SK-N-SH (cell line): ENCODE data around the gene TFAP2B. TPM values are rescaled to one million over a fixed set of nuclear protein-coding genes. Genes with fewer than 3 reads are reported as not detected.

Source experiments
- CTCF ChIA-PET: fragments of 300-600, 350-600 bp; formaldehyde crosslinking; extraction: SDS; loops from one replicate; lab custom pipeline; 2021; lab: Yijun Ruan, JAX
- POLR2A ChIA-PET: fragments of 350-600 bp; sonication (Branson Sonifier 250); formaldehyde crosslinking; extraction: SDS; loops from one replicate; lab custom pipeline; 2020; ENCODE audit warnings: antibody characterized with exemption, inconsistent platforms; lab: Yijun Ruan, JAX
- DNase-seq: peaks from one replicate; pipeline ENCODE4 v3.0.0; 2012
- H2AFZ ChIP-seq: fragments of 200-600 bp; sonication (generic); 2 replicates; pipeline ENCODE4 v1.8.1; 2016; ENCODE audit warnings: antibody characterized with exemption, mild to moderate bottlenecking, low read depth
- H3F3A ChIP-seq: fragments of 200-600 bp; sonication (generic); replicated peaks from 2 replicates; pipeline ENCODE3; 2016; ENCODE audit warnings: antibody characterized with exemption, mild to moderate bottlenecking; ENCODE audit not compliant: insufficient read depth
- H3K27ac ChIP-seq, 2 experiments: fragments of 200-500 bp in 1 of 2; fragments of 200-600 bp in 1 of 2; sonication (Bioruptor generic) in 1 of 2; sonication (generic), shearing (Covaris generic) in 1 of 2; 2 replicates each; pipeline versions ENCODE4 v1.5.1 to v1.6.1; 2014 to 2016; ENCODE audit warnings: low read depth in 2 of 2, inconsistent platforms in 1 of 2, low read length in 1 of 2, mild to moderate bottlenecking in 1 of 2, mixed read lengths in 1 of 2
- H3K27me3 ChIP-seq: fragments of 200-600 bp; sonication (generic), shearing (Covaris generic); 2 replicates; pipeline ENCODE4 v1.6.1; 2016; ENCODE audit warnings: mixed run types; ENCODE audit not compliant: insufficient read depth
- H3K36me3 ChIP-seq, 2 experiments: fragments of 200-500 bp in 1 of 2; fragments of 200-600 bp in 1 of 2; sonication (Bioruptor generic) in 1 of 2; sonication (generic) in 1 of 2; replicated peaks in 1 of 2; 2 replicates each; pipeline versions ENCODE3 to v1.5.1; 2014 to 2016; ENCODE audit warnings: low read length in 1 of 2, mild to moderate bottlenecking in 1 of 2; ENCODE audit not compliant: insufficient read depth in 2 of 2, control insufficient read depth in 1 of 2
- H3K4me1 ChIP-seq, 2 experiments: fragments of 200-500 bp in 1 of 2; fragments of 200-600 bp in 1 of 2; sonication (Bioruptor generic) in 1 of 2; sonication (generic), shearing (Covaris generic) in 1 of 2; 2 replicates each; pipeline versions ENCODE4 v1.5.1 to v1.6.1; 2014 to 2016; ENCODE audit warnings: low read depth in 1 of 2, low read length in 1 of 2, mixed run types in 1 of 2; ENCODE audit not compliant: insufficient read depth in 2 of 2, control insufficient read depth in 1 of 2
- H3K4me2 ChIP-seq: fragments of 200-600 bp; sonication (generic), shearing (Covaris generic); 2 replicates; pipeline ENCODE4 v1.6.1; 2017; ENCODE audit warnings: mixed run types
- H3K4me3 ChIP-seq, 2 experiments: fragments of 200-500 bp in 1 of 2; fragments of 200-600 bp in 1 of 2; sonication (Bioruptor generic) in 1 of 2; sonication (generic), shearing (Covaris generic) in 1 of 2; 2 replicates each; pipeline versions ENCODE4 v1.5.1 to v1.8.1; 2014 to 2016; ENCODE audit warnings: low read depth in 2 of 2, inconsistent platforms in 1 of 2, low read length in 1 of 2, mild to moderate bottlenecking in 1 of 2, mixed read lengths in 1 of 2, moderate library complexity in 1 of 2
- H3K79me2 ChIP-seq: fragments of 200-600 bp; sonication (generic); 2 replicates; pipeline ENCODE4 v1.8.1; 2017; ENCODE audit warnings: mild to moderate bottlenecking; ENCODE audit not compliant: insufficient read depth
- H3K9ac ChIP-seq: fragments of 200-600 bp; sonication (generic); 2 replicates; pipeline ENCODE4 v1.6.1; 2017; ENCODE audit warnings: mixed run types
- H3K9me2 ChIP-seq: fragments of 200-600 bp; sonication (generic); 2 replicates; pipeline ENCODE4 v1.6.1; 2017; ENCODE audit warnings: mixed run types
- H3K9me3 ChIP-seq: fragments of 200-600 bp; sonication (generic); 2 replicates; pipeline ENCODE4 v1.6.1; 2017; ENCODE audit warnings: mixed run types, mild to moderate bottlenecking, moderate library complexity
- H4K20me1 ChIP-seq: fragments of 200-600 bp; sonication (generic); 2 replicates; pipeline ENCODE4 v1.6.1; 2017; ENCODE audit warnings: mild to moderate bottlenecking, mixed run types; ENCODE audit not compliant: insufficient read depth
- CHD2 ChIP-seq: fragments of 150-350 bp; IDR thresholded peaks from 2 replicates; pipeline ENCODE4 v1.6.1; 2018; ENCODE audit warnings: low read length; ENCODE audit not compliant: partially characterized antibody
- ELF1 ChIP-seq: IDR thresholded peaks from 2 replicates; pipeline ENCODE4 v1.4.0; 2012
- EP300 ChIP-seq, 2 experiments: IDR thresholded peaks; 2 replicates each; pipeline versions ENCODE4 v1.4.0 to v1.6.1; 2012; ENCODE audit warnings: borderline replicate concordance in 1 of 2, low read depth in 1 of 2, low read length in 1 of 2
- FOSL2 ChIP-seq: IDR thresholded peaks from 2 replicates; pipeline ENCODE4 v1.4.0; 2012; ENCODE audit warnings: low read depth, mild to moderate bottlenecking, moderate library complexity, borderline replicate concordance
- GATA2 ChIP-seq: sonication (generic); formaldehyde crosslinking; IDR thresholded peaks from 2 replicates; pipeline ENCODE4 v1.5.0; 2020; ENCODE audit warnings: mild to moderate bottlenecking, missing genetic modification reagents
- JUND ChIP-seq: IDR thresholded peaks from 2 replicates; pipeline ENCODE4 v1.4.0; 2012
- MEF2A ChIP-seq: IDR thresholded peaks from 2 replicates; pipeline ENCODE4 v1.4.0; 2012; ENCODE audit warnings: low read depth, borderline replicate concordance
- POLR2AphosphoS5 ChIP-seq: IDR thresholded peaks from 2 replicates; pipeline ENCODE4 v1.6.1; 2012; ENCODE audit warnings: low read depth, low read length
- RFX5 ChIP-seq: IDR thresholded peaks from 2 replicates; pipeline ENCODE4 v1.6.1; 2012; ENCODE audit warnings: mild to moderate bottlenecking, improper control_type of control experiment, low read length
- SMC3 ChIP-seq: IDR thresholded peaks from 2 replicates; pipeline ENCODE4 v1.6.1; 2012; ENCODE audit warnings: low read depth, low read length, improper control_type of control experiment
- TEAD4 ChIP-seq: IDR thresholded peaks from 2 replicates; pipeline ENCODE4 v1.4.0; 2012; ENCODE audit warnings: mild to moderate bottlenecking, borderline replicate concordance; ENCODE audit not compliant: insufficient read depth
- YY1 ChIP-seq: IDR thresholded peaks from 2 replicates; pipeline ENCODE4 v1.4.0; 2012; ENCODE audit warnings: low read depth, mild to moderate bottlenecking
- WGBS: methylation state at CpG from one replicate; pipeline ENCODE4 v1.1.6; 2017; ENCODE audit warnings: low lambda C conversion rate; 5-methylcytosine and 5-hydroxymethylcytosine counted together
- polyA plus RNA-seq, 3 experiments: library from polyadenylated mRNA; depleted of rRNA; stranded (reverse); fragments of >200 nt; gene quantifications; 2 replicates each; pipeline ENCODE4 v1.2.3, GENCODE V29; 2012
- TF ChIP-seq, protein P1 (sequence below): IDR thresholded peaks from 2 replicates; pipeline ENCODE4 v1.4.0; 2012; ENCODE audit warnings: low read depth
- TF ChIP-seq, protein P2 (sequence below): fragments of 150-350 bp; IDR thresholded peaks from 2 replicates; pipeline ENCODE4 v1.6.1; 2017; ENCODE audit warnings: antibody characterized with exemption, low read length, low read depth, borderline replicate concordance
- TF ChIP-seq, protein P3 (sequence below): IDR thresholded peaks from 2 replicates; pipeline ENCODE4 v1.4.0; 2012; ENCODE audit warnings: low read depth, borderline replicate concordance
- TF ChIP-seq, protein P4 (sequence below): IDR thresholded peaks from 2 replicates; pipeline ENCODE4 v1.4.0; 2012; ENCODE audit warnings: low read depth, borderline replicate concordance
- TF ChIP-seq, protein P5 (sequence below): IDR thresholded peaks from 2 replicates; pipeline ENCODE4 v1.6.1; 2012; ENCODE audit warnings: mild to moderate bottlenecking, low read depth, low read length, moderate library complexity
- TF ChIP-seq, protein P6 (sequence below): IDR thresholded peaks from 2 replicates; pipeline ENCODE4; 2012

Gene TFAP2B
- polyA plus RNA-seq, 1 of the 3 experiments (the other 2 are of a cell fraction), result 1.1 TPM

DNA sequence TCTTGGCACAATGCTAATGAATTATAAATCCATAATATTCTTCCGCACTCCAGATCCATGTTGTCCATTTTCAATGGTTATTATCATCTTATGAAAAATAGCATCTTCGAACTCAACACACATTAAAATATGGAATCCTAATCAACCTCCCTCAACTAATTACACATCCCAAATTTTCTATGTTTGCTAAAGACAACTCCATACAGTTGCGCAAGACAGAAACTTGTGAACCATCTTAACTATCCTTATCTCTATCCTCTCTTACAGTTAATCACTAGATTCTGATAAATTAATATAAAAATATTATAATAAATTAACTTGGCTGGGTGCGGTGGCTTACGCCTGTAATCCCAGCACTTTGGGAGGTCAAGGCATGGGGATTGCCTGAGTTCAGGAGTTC lies 38.3 kb upstream of the TFAP2B start:
- 74% methylated on average over 5 of the region's 5 CpGs for WGBS
- Histone ChIP-seq H3K9ac (no peak overlapping the region), H4K20me1 (no peaks in the 10 kb centered on the region), H3K27ac (no peak overlapping the region), H3K9me3 (no peaks in the 10 kb centered on the region), H3K27me3 (no peaks in the 10 kb centered on the region), H3F3A (no peaks in the 10 kb centered on the region), H3K4me1 (no peaks in the 10 kb centered on the region), H3K4me3 (no peak overlapping the region), H2AFZ (no peak overlapping the region), H3K4me2 (no peak overlapping the region), H3K9me2 (no peaks in the 10 kb centered on the region), H3K36me3 (no peaks in the 10 kb centered on the region), H3K79me2 (no peaks in the 10 kb centered on the region)
- TF ChIP-seq FOSL2 (no peak), YY1 (no peak), ELF1 (no peak), SMC3 (no peak), JUND (no peak), MEF2A (no peak), CHD2 (no peak), GATA2 (no peak)
- TF ChIP-seq, protein P1, sequence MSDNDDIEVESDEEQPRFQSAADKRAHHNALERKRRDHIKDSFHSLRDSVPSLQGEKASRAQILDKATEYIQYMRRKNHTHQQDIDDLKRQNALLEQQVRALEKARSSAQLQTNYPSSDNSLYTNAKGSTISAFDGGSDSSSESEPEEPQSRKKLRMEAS, result no peak
- TF ChIP-seq, protein P2, sequence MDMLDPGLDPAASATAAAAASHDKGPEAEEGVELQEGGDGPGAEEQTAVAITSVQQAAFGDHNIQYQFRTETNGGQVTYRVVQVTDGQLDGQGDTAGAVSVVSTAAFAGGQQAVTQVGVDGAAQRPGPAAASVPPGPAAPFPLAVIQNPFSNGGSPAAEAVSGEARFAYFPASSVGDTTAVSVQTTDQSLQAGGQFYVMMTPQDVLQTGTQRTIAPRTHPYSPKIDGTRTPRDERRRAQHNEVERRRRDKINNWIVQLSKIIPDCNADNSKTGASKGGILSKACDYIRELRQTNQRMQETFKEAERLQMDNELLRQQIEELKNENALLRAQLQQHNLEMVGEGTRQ, result no peak
- TF ChIP-seq, protein P3, sequence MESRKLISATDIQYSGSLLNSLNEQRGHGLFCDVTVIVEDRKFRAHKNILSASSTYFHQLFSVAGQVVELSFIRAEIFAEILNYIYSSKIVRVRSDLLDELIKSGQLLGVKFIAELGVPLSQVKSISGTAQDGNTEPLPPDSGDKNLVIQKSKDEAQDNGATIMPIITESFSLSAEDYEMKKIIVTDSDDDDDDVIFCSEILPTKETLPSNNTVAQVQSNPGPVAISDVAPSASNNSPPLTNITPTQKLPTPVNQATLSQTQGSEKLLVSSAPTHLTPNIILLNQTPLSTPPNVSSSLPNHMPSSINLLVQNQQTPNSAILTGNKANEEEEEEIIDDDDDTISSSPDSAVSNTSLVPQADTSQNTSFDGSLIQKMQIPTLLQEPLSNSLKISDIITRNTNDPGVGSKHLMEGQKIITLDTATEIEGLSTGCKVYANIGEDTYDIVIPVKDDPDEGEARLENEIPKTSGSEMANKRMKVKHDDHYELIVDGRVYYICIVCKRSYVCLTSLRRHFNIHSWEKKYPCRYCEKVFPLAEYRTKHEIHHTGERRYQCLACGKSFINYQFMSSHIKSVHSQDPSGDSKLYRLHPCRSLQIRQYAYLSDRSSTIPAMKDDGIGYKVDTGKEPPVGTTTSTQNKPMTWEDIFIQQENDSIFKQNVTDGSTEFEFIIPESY, result no peak
- CTCF ChIA-PET, result interaction anchor here (1.2 to 1.5 kb wide), 2 partner anchors 12 to 123 kb away, joined by 3 to 4 read pairs; no protein-coding TSS in a partner anchor
- POLR2A ChIA-PET, result no interaction called here
- no peak for DNase-seq

DNA sequence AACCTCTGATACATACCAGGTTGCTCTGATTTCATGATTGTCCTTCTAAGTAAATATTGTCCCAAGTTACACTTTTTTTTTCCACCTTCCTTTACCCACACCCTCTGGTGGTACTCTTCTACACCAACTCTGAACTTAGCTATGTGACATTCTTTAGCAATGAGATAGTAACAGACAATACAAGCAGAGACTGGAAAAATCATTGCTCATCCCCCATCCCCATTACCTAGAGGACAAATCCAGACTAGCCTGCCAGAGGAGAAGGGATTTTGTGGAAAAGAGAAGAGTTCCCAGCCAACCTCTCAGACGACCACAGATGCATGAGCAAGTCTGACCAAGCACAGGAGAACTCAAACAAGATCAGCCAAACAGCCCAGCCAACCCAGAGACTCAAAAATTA lies 32.8 kb upstream of the TFAP2B start:
- H3K27ac ChIP-seq, result no peak overlapping the region
- POLR2A ChIA-PET, result no interaction called here
- TF ChIP-seq RFX5, result no peak
- TF ChIP-seq POLR2AphosphoS5, result no peak
- TF ChIP-seq, protein P4, sequence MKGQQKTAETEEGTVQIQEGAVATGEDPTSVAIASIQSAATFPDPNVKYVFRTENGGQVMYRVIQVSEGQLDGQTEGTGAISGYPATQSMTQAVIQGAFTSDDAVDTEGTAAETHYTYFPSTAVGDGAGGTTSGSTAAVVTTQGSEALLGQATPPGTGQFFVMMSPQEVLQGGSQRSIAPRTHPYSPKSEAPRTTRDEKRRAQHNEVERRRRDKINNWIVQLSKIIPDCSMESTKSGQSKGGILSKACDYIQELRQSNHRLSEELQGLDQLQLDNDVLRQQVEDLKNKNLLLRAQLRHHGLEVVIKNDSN, result no peak
- no peak for TF ChIP-seq ELF1
- no peak for TF ChIP-seq EP300 (IDR thresholded peaks at IDR 0.05; ENCODE audit: borderline replicate concordance in 1 of 2, low read depth in 1 of 2, low read length in 1 of 2)
- TF ChIP-seq TEAD4, result no peak
- TF ChIP-seq, protein P5, sequence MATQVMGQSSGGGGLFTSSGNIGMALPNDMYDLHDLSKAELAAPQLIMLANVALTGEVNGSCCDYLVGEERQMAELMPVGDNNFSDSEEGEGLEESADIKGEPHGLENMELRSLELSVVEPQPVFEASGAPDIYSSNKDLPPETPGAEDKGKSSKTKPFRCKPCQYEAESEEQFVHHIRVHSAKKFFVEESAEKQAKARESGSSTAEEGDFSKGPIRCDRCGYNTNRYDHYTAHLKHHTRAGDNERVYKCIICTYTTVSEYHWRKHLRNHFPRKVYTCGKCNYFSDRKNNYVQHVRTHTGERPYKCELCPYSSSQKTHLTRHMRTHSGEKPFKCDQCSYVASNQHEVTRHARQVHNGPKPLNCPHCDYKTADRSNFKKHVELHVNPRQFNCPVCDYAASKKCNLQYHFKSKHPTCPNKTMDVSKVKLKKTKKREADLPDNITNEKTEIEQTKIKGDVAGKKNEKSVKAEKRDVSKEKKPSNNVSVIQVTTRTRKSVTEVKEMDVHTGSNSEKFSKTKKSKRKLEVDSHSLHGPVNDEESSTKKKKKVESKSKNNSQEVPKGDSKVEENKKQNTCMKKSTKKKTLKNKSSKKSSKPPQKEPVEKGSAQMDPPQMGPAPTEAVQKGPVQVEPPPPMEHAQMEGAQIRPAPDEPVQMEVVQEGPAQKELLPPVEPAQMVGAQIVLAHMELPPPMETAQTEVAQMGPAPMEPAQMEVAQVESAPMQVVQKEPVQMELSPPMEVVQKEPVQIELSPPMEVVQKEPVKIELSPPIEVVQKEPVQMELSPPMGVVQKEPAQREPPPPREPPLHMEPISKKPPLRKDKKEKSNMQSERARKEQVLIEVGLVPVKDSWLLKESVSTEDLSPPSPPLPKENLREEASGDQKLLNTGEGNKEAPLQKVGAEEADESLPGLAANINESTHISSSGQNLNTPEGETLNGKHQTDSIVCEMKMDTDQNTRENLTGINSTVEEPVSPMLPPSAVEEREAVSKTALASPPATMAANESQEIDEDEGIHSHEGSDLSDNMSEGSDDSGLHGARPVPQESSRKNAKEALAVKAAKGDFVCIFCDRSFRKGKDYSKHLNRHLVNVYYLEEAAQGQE, result no peak
- no peak for TF ChIP-seq SMC3
- TF ChIP-seq JUND, result no peak
- TF ChIP-seq, protein P6, sequence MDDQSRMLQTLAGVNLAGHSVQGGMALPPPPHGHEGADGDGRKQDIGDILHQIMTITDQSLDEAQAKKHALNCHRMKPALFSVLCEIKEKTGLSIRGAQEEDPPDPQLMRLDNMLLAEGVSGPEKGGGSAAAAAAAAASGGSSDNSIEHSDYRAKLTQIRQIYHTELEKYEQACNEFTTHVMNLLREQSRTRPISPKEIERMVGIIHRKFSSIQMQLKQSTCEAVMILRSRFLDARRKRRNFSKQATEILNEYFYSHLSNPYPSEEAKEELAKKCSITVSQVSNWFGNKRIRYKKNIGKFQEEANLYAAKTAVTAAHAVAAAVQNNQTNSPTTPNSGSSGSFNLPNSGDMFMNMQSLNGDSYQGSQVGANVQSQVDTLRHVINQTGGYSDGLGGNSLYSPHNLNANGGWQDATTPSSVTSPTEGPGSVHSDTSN, result no peak

More for the DNA sequence above, 32.8 kb upstream of the TFAP2B start:
- Histone ChIP-seq H3K4me3 (no peak overlapping the region), H2AFZ (no peak overlapping the region), H3K9me3 (no peaks in the 10 kb centered on the region), H3K79me2 (no peaks in the 10 kb centered on the region), H3K4me1 (no peaks in the 10 kb centered on the region), H3K36me3 (no peaks in the 10 kb centered on the region), H3K9me2 (no peaks in the 10 kb centered on the region), H3K27me3 (no peaks in the 10 kb centered on the region), H3K9ac (no peak overlapping the region), H3K4me2 (no peak overlapping the region), H3F3A (no peaks in the 10 kb centered on the region), H4K20me1 (no peaks in the 10 kb centered on the region)
- DNase-seq, result no peak
- CTCF ChIA-PET, result no interaction called here
- 0% methylated on average over 1 of the region's 1 CpG for WGBS
